Measurements from ENCODE around the gene PLK3.

DNA sequence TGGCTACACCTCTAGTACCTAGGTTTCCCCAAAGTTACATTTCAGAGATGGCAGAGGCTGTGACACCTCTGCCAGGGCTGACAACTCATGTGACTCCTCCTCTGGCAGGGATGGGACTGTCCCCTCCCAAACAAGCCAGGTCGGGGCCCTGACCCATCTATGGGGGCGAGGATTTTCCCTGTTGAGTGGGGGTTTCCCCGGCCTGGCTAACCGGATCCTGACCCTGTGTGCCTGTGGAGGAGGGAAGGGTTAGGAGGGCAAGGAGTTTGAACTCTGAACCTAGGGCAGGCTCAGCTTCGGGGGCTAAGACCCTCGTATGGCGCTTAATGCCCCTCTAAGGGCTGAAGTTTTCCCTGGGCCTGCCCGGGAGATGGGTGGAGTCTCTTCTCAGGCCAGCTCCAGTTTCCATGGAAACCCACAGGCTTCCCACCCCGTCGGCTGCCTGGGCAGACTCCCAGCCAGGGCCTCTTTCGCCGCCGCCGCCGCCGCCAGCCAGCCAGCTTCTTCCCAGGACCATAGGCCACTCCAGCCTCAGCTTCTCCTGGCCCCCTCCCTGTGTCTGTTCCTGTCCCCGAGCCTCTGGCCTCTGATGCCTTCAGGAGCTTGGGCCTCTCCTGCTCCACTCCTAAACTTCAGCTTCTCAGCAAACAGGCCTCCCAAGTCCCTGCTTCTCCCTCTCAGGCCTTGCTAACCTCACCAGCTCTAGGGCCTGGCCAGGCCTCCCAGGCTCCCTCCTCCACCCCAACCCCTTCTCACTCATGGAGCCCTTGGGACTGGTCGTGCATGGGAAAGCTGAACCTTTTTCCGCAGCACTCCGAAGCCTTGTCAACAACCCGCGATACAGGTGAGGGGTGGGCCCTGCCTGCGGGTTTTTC is 8.1 kb downstream of the PLK3 start, which contains the start of gene BTBD19:
- TF ChIP-seq, protein P1, sequence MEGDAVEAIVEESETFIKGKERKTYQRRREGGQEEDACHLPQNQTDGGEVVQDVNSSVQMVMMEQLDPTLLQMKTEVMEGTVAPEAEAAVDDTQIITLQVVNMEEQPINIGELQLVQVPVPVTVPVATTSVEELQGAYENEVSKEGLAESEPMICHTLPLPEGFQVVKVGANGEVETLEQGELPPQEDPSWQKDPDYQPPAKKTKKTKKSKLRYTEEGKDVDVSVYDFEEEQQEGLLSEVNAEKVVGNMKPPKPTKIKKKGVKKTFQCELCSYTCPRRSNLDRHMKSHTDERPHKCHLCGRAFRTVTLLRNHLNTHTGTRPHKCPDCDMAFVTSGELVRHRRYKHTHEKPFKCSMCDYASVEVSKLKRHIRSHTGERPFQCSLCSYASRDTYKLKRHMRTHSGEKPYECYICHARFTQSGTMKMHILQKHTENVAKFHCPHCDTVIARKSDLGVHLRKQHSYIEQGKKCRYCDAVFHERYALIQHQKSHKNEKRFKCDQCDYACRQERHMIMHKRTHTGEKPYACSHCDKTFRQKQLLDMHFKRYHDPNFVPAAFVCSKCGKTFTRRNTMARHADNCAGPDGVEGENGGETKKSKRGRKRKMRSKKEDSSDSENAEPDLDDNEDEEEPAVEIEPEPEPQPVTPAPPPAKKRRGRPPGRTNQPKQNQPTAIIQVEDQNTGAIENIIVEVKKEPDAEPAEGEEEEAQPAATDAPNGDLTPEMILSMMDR (IDR thresholded peaks at IDR 0.05; ENCODE audit: low read length): no peak
- TF ChIP-seq EZH2 (optimal IDR thresholded peaks at IDR 0.05; ENCODE audit: low read depth, low read length) (no peak), EZH2phosphoT487 (IDR thresholded peaks at IDR 0.05; ENCODE audit: low read length) (no peak)

Data from MM.1S (cell line).